Lung (tissue), 12 donors: ENCODE data around the gene VMO1. TPM values are rescaled to one million over a fixed set of nuclear protein-coding genes. Genes with fewer than 3 reads are reported as not detected.

ENCODE experiments used
- ATAC-seq: fragments of 200-7000 bp; cut with Tn5 transposase; one replicate; pipeline ENCODE4 v1.9.1; 2020; ENCODE audit warnings: moderate number of reproducible peaks; ENCODE audit not compliant: insufficient read depth, low FRiP score
- DNase-seq, 3 donors: peaks; one replicate each; pipeline ENCODE4 v3.0.0-alpha.2; 2013 to 2017
- H3K27ac ChIP-seq, 2 donors: one replicate each; pipeline ENCODE4 v1.5.1; 2013; ENCODE audit warnings: mild to moderate bottlenecking in 2 of 2, moderate library complexity in 2 of 2, control low read depth in 1 of 2, inconsistent platforms in 1 of 2, low read depth in 1 of 2, low read length in 1 of 2
- H3K27me3 ChIP-seq, 3 donors: one replicate each; pipeline ENCODE4 v1.5.1; 2013; ENCODE audit warnings: low read length in 2 of 3; ENCODE audit not compliant: control insufficient read depth in 3 of 3, insufficient read depth in 3 of 3
- H3K36me3 ChIP-seq, 4 donors: one replicate each; pipeline ENCODE4 v1.5.1; 2013; ENCODE audit warnings: low read length in 4 of 4, mild to moderate bottlenecking in 1 of 4, moderate library complexity in 1 of 4; ENCODE audit not compliant: control insufficient read depth in 4 of 4, insufficient read depth in 4 of 4
- H3K4me1 ChIP-seq, 5 donors: one replicate each; pipeline ENCODE4 v1.5.1; 2013; ENCODE audit warnings: low read length in 5 of 5, mild to moderate bottlenecking in 2 of 5, moderate library complexity in 1 of 5; ENCODE audit not compliant: control insufficient read depth in 5 of 5, insufficient read depth in 5 of 5
- H3K4me3 ChIP-seq: one replicate; pipeline ENCODE4 v1.5.1; 2013; ENCODE audit warnings: mild to moderate bottlenecking, control low read depth, moderate library complexity
- H3K9ac ChIP-seq, 2 donors: one replicate each; pipeline ENCODE4 v1.5.1; 2013; ENCODE audit warnings: low read length in 2 of 2, control low read depth in 1 of 2; ENCODE audit not compliant: insufficient read depth in 1 of 2
- H3K9me3 ChIP-seq, 4 donors: one replicate each; pipeline ENCODE4 v1.5.1; 2013; ENCODE audit warnings: low read length in 3 of 4, mild to moderate bottlenecking in 1 of 4, moderate library complexity in 1 of 4; ENCODE audit not compliant: control insufficient read depth in 4 of 4, insufficient read depth in 3 of 4
- WGBS, 2 donors: extraction: QIAGEN DNeasy Blood & Tissue Kit; methylation state at CpG; one replicate each; pipeline ENCODE4 v1.1.7; 2013; 5-methylcytosine and 5-hydroxymethylcytosine counted together
- polyA plus RNA-seq, 2 donors: library from polyadenylated mRNA; stranded (reverse); fragments of 200-250 nt; gene quantifications; one replicate each; pipeline ENCODE4 v1.2.1, GENCODE V29; 2013
- total RNA-seq, 2 donors: library from RNA; depleted of rRNA in 1 of 2; stranded (reverse); fragments of >200 nt in 1 of 2; gene quantifications; one replicate each; pipeline ENCODE4 v1.2.1, GENCODE V29; 2014 to 2021
- TF ChIP-seq, protein P1 (sequence below): IDR thresholded peaks from 2 replicates; pipeline ENCODE4 v1.5.1; 2012; ENCODE audit warnings: mild to moderate bottlenecking; ENCODE audit errors: control extremely low read depth, extremely low read depth
- donor health status: control.
- donor health status: control.
- donor health status: Bipolar disorder and iron deficiency.
- donor health status: healthy.
- donor health status: DM: yes; HTN: yes; CAD: no.

Gene VMO1
- total and polyA plus RNA-seq, 4 donors: 2.1 to 21.8 (median 17.7) TPM

DNA sequence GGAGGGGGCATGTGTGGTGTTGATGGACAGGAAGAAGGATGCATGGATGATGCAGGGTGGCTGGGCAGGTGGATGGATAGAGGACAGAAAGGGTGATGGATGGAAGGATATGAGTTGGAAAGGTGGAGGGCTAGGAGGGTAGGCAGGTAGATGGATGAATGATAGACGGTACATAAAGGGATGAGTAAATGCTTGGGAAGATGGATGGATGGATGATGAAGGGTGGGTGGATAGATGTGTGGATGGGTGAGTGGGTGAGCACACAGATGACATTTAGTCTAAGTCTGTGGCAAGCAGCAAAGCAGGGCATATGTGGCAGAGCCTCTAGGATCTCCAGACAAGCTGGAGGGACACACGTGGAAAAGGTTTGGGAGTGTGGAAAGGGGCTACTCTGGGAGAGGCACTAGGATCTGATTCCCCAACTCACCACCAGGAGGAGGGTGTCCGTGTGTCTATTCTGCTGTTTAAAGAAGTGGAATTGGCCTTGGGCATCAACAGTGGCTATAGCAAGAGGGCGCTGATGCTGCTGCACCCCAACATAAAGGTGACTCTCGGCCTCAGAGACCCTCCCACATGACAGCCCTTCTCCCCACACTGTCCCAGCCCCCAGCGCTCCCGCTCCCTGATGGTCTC lies 29.0 kb upstream of the VMO1 start:
- WGBS, 2 donors: 84 to 89% methylated on average over 7 of the region's 7 CpGs
- ATAC-seq: no peak
- Histone ChIP-seq H3K36me3 (peaks cover 0 to 40% (median 35%) of the 10 kb centered on the region in 4 donors), H3K27me3 (no peaks in the 10 kb centered on the region), H3K4me1 (no peaks in the 10 kb centered on the region), H3K9ac (no peak overlapping the region), H3K9me3 (peaks cover 0 to 2% (median 0%) of the 10 kb centered on the region in 4 donors), H3K27ac (no peak overlapping the region), H3K4me3 (no peak overlapping the region)
- TF ChIP-seq, protein P1, sequence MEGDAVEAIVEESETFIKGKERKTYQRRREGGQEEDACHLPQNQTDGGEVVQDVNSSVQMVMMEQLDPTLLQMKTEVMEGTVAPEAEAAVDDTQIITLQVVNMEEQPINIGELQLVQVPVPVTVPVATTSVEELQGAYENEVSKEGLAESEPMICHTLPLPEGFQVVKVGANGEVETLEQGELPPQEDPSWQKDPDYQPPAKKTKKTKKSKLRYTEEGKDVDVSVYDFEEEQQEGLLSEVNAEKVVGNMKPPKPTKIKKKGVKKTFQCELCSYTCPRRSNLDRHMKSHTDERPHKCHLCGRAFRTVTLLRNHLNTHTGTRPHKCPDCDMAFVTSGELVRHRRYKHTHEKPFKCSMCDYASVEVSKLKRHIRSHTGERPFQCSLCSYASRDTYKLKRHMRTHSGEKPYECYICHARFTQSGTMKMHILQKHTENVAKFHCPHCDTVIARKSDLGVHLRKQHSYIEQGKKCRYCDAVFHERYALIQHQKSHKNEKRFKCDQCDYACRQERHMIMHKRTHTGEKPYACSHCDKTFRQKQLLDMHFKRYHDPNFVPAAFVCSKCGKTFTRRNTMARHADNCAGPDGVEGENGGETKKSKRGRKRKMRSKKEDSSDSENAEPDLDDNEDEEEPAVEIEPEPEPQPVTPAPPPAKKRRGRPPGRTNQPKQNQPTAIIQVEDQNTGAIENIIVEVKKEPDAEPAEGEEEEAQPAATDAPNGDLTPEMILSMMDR: no peak
- DNase-seq: no peak

- TF ChIP-seq, protein P1: no peak
- Histone ChIP-seq H3K9me3 (no peaks in the 10 kb centered on the region), H3K4me3 (no peak overlapping the region), H3K4me1 (peaks cover 0 to 10% (median 7%) of the 10 kb centered on the region in 5 donors), H3K27me3 (no peaks in the 10 kb centered on the region), H3K36me3 (peaks cover 0 to 45% (median 32%) of the 10 kb centered on the region in 4 donors), H3K27ac (no peak overlapping the region), H3K9ac (no peak overlapping the region)
- no peak for ATAC-seq
- no peak for DNase-seq
- WGBS, 2 donors: 89 to 95% methylated on average over 7 of the region's 7 CpGs
Measured at GRCh38 chr17:4812690-4813089, 26.5 kb upstream of the VMO1 start.

- H3K4me3 ChIP-seq: no peak overlapping the region
- H3K27ac ChIP-seq: no peak overlapping the region
- no peak for ATAC-seq
- no peak for DNase-seq
- H3K4me1 ChIP-seq: peaks cover 0 to 12% (median 8%) of the 10 kb centered on the region in 5 donors
- no peak overlapping the region for H3K9ac ChIP-seq
- TF ChIP-seq, protein P1: no peak
- H3K9me3 ChIP-seq: no peaks in the 10 kb centered on the region
- 93 to 94% methylated on average over 12 of the region's 12 CpGs for WGBS, 2 donors
- H3K36me3 ChIP-seq: peaks cover 0 to 38% (median 25%) of the 10 kb centered on the region in 4 donors
- H3K27me3 ChIP-seq: no peaks in the 10 kb centered on the region
Measured at GRCh38 chr17:4811471-4811870, 25.3 kb upstream of the VMO1 start.
